Measurements from ENCODE around the gene ZMYND8.
"Not testable (repeated sequence)": the region's sequence is repeated elsewhere in the genome, so short reads cannot be mapped to it uniquely, and the experiment has no call there.

ZMYND8 gene

DNA sequence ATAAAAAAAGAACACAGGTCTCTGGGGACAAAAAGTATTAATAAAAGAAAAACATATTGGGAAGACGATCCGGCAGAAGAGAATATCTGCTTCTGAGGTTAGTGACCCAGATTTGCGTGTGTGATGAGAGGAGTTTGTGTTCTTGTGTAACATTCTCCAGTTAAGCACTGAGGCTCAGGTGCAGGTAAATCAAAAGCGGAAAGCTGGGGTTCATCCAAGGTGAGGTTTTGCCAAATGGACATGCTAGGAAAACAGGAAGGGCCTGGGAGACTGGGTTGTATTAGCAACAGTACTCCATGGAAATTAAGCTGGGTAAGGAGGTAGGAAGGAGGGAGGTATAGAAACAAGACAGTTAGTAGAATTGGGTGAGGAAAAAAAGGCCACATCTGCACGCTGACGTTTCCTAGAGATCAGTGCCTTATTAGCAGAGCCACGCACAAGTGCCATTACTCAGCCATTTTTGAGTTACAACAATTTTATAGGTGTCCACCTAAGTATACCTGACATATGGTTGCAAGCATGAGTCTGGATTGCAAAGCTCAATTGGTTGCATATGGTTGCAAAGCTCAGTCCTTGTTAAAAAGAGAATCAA is 139.6 kb downstream of the ZMYND8 start:
- Histone ChIP-seq H3K4me3 (ENCODE audit: low read depth, low read length) (no peak overlapping the region), H3K36me3 (ENCODE audit: control insufficient read depth, insufficient read depth, low read length) (peaks cover 94% of the 10 kb centered on the region), H3K27ac (ENCODE audit: low read depth, low read length) (no peak overlapping the region), H3K9ac (ENCODE audit: low read length) (no peak overlapping the region), H3K4me1 (ENCODE audit: control insufficient read depth, insufficient read depth, low read length) (no peaks in the 10 kb centered on the region), H3K27me3 (ENCODE audit: control insufficient read depth, insufficient read depth, low read length) (no peaks in the 10 kb centered on the region), H3K9me3 (ENCODE audit: control insufficient read depth, insufficient read depth, low read depth, low read length) (no peaks in the 10 kb centered on the region)

- H3K9ac ChIP-seq (ENCODE audit: low read length), result no peak overlapping the region
- H3K4me1 ChIP-seq (ENCODE audit: control insufficient read depth, insufficient read depth, low read length), result no peaks in the 10 kb centered on the region
- no peak overlapping the region for H3K27ac ChIP-seq (ENCODE audit: low read depth, low read length)
- H3K27me3 ChIP-seq (ENCODE audit: control insufficient read depth, insufficient read depth, low read length), result no peaks in the 10 kb centered on the region
- H3K4me3 ChIP-seq (ENCODE audit: low read depth, low read length), result no peak overlapping the region
- no peaks in the 10 kb centered on the region for H3K9me3 ChIP-seq (ENCODE audit: control insufficient read depth, insufficient read depth, low read depth, low read length)
- peaks cover 94% of the 10 kb centered on the region for H3K36me3 ChIP-seq (ENCODE audit: control insufficient read depth, insufficient read depth, low read length)
Measured at GRCh38 chr20:47215653-47216397, 140.7 kb downstream of the ZMYND8 start.

DNA sequence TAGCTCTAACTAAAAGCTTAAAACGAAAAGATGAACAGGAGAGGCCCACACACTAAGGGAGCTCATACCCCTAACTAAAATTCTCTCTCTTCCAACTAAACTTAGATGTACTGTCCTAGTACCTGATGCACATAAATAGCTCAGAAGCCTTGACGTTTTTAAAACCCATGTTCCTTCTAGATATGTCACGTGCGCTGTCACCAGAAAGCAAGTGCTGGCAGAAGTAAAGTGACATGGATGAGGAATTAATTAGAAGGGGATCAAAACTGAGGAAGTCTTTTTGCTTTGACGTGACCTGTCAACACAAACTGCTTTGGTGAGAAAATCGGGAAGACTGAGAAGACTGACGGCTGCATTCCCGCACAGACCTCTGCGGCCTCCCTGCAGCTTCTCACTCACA is 142.5 kb downstream of the ZMYND8 start:
- Histone ChIP-seq H3K36me3 (ENCODE audit: control insufficient read depth, insufficient read depth, low read length) (peaks cover 98% of the 10 kb centered on the region), H3K27me3 (ENCODE audit: control insufficient read depth, insufficient read depth, low read length) (no peaks in the 10 kb centered on the region), H3K4me1 (ENCODE audit: control insufficient read depth, insufficient read depth, low read length) (no peaks in the 10 kb centered on the region), H3K27ac (ENCODE audit: low read depth, low read length) (no peak overlapping the region), H3K9ac (ENCODE audit: low read length) (no peak overlapping the region), H3K9me3 (ENCODE audit: control insufficient read depth, insufficient read depth, low read depth, low read length) (no peaks in the 10 kb centered on the region), H3K4me3 (ENCODE audit: low read depth, low read length) (no peak overlapping the region)

DNA sequence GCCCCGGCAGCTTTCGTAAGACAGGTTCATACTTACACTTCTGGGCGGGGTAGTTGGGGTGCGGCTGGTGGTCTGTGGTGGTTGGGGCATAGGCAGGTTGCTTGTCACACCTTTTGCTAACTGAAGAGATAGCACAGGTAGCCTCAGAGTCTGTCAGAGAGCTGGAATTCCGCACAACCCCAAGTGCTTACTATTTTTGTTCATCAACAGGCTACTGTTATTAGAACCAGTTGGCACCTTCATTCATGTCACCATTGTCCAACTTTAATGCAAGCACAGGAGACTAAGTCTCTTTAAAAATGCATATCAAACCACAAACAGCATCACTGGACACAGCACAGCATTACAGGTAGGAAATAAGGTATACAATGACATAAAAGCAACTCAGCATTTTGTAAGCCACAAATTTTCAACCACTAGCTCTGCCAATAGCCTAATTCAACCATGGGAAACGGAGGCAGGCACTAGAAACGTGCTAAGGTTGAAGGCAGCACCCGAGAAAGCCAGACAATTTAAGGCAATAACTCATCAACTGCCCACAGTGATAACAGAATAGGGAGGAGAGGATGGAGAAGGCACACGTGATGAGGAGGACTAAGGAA is 143.8 kb downstream of the ZMYND8 start:
- Histone ChIP-seq H3K9ac (ENCODE audit: low read length) (no peak overlapping the region), H3K27me3 (ENCODE audit: control insufficient read depth, insufficient read depth, low read length) (no peaks in the 10 kb centered on the region), H3K4me1 (ENCODE audit: control insufficient read depth, insufficient read depth, low read length) (no peaks in the 10 kb centered on the region), H3K36me3 (ENCODE audit: control insufficient read depth, insufficient read depth, low read length) (peaks cover 92% of the 10 kb centered on the region), H3K27ac (ENCODE audit: low read depth, low read length) (no peak overlapping the region), H3K4me3 (ENCODE audit: low read depth, low read length) (no peak overlapping the region), H3K9me3 (ENCODE audit: control insufficient read depth, insufficient read depth, low read depth, low read length) (no peaks in the 10 kb centered on the region)

GRCh38 chr20:47211036-47211435 is 145.5 kb downstream of the ZMYND8 start:
- peaks cover 5% of the 10 kb centered on the region for H3K4me1 ChIP-seq (ENCODE audit: control insufficient read depth, insufficient read depth, low read length)
- no peaks in the 10 kb centered on the region for H3K27me3 ChIP-seq (ENCODE audit: control insufficient read depth, insufficient read depth, low read length)
- no peak overlapping the region for H3K9ac ChIP-seq (ENCODE audit: low read length)
- H3K36me3 ChIP-seq (ENCODE audit: control insufficient read depth, insufficient read depth, low read length), result peaks cover 76% of the 10 kb centered on the region
- H3K27ac ChIP-seq (ENCODE audit: low read depth, low read length), result no peak overlapping the region
- no peak overlapping the region for H3K4me3 ChIP-seq (ENCODE audit: low read depth, low read length)
- H3K9me3 ChIP-seq (ENCODE audit: control insufficient read depth, insufficient read depth, low read depth, low read length), result no peaks in the 10 kb centered on the region

- no peak overlapping the region for H3K9ac ChIP-seq (ENCODE audit: low read length)
- H3K27ac ChIP-seq (ENCODE audit: low read depth, low read length), result no peak overlapping the region
- no peak overlapping the region for H3K4me3 ChIP-seq (ENCODE audit: low read depth, low read length)
- no peaks in the 10 kb centered on the region for H3K27me3 ChIP-seq (ENCODE audit: control insufficient read depth, insufficient read depth, low read length)
- H3K9me3 ChIP-seq (ENCODE audit: control insufficient read depth, insufficient read depth, low read depth, low read length), result no peaks in the 10 kb centered on the region
- H3K36me3 ChIP-seq (ENCODE audit: control insufficient read depth, insufficient read depth, low read length), result peaks cover 71% of the 10 kb centered on the region
- H3K4me1 ChIP-seq (ENCODE audit: control insufficient read depth, insufficient read depth, low read length), result peaks cover 5% of the 10 kb centered on the region
Measured at GRCh38 chr20:47210470-47210869, 146.0 kb downstream of the ZMYND8 start.

DNA sequence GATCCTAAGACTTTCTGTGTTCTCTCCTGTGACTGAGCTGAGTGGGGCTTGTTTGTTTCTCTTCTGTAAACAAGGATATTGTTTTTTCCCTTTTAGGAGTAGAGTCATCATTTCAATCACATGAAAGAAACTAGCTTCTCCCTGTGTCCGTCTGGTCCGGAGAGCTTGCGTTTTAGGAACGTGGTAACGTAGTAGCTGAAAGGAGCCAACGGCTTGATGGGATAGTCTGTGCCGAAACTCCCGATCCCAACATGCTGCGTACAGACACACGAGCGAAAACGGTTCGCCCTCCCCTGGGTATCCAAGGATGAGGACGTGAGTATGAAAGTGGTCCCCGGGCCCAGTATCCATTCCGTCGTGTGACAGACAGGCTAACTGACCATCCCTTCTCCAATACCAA is 146.5 kb downstream of the ZMYND8 start:
- peaks cover 66% of the 10 kb centered on the region for H3K36me3 ChIP-seq (ENCODE audit: control insufficient read depth, insufficient read depth, low read length)
- H3K4me1 ChIP-seq (ENCODE audit: control insufficient read depth, insufficient read depth, low read length), result peaks cover 5% of the 10 kb centered on the region

GRCh38 chr20:47208534-47209174 is 147.8 kb downstream of the ZMYND8 start:
- Histone ChIP-seq H3K36me3 (ENCODE audit: control insufficient read depth, insufficient read depth, low read length) (peaks cover 53% of the 10 kb centered on the region), H3K27ac (ENCODE audit: low read depth, low read length) (no peak overlapping the region)

More for the DNA sequence above, 146.5 kb downstream of the ZMYND8 start:
- Histone ChIP-seq H3K4me3 (ENCODE audit: low read depth, low read length) (no peak overlapping the region), H3K27me3 (ENCODE audit: control insufficient read depth, insufficient read depth, low read length) (no peaks in the 10 kb centered on the region), H3K9ac (ENCODE audit: low read length) (no peak overlapping the region), H3K27ac (ENCODE audit: low read depth, low read length) (no peak overlapping the region), H3K9me3 (ENCODE audit: control insufficient read depth, insufficient read depth, low read depth, low read length) (no peaks in the 10 kb centered on the region)

DNA sequence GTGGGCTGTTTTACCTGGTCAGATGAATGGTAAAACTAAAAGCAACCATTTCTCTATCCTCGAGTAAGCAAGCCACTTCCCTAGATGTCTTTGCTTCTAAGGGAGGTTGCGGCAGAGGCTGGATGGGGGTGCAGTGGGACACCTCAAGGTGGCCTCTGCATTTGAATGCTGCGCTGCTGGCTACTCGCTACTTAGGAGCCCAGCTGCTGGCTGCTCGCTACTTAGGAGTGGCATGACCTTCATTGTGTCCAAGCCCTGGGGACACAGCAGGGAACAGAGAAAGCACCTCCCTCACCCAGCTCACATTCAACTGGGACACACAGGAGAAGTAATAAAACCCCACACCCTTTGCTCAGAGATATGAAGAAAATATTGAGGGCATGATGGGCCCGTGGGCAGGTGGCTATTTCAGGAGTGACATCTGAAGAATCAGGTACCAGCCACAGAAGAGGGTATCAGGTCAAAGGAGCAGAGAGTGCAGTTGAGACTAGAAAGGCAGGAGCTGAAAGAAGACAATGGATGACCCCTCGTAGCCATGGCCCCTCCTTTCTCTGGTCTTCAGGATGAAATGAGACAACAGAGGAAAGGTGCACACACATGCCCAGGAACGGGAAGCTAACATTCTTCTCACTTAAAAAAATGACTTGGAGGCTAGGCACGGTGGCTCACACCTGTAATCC is 149.4 kb downstream of the ZMYND8 start:
- no peaks in the 10 kb centered on the region for H3K27me3 ChIP-seq (ENCODE audit: control insufficient read depth, insufficient read depth, low read length)
- no peak overlapping the region for H3K27ac ChIP-seq (ENCODE audit: low read depth, low read length)
- H3K36me3 ChIP-seq (ENCODE audit: control insufficient read depth, insufficient read depth, low read length), result peaks cover 37% of the 10 kb centered on the region
- H3K4me1 ChIP-seq (ENCODE audit: control insufficient read depth, insufficient read depth, low read length), result peaks cover 5% of the 10 kb centered on the region
- no peak overlapping the region for H3K9ac ChIP-seq (ENCODE audit: low read length)
- no peaks in the 10 kb centered on the region for H3K9me3 ChIP-seq (ENCODE audit: control insufficient read depth, insufficient read depth, low read depth, low read length)
- no peak overlapping the region for H3K4me3 ChIP-seq (ENCODE audit: low read depth, low read length)

More at GRCh38 chr20:47208534-47209174, 147.8 kb downstream of the ZMYND8 start:
- H3K4me3 ChIP-seq (ENCODE audit: low read depth, low read length), result no peak overlapping the region
- peaks cover 5% of the 10 kb centered on the region for H3K4me1 ChIP-seq (ENCODE audit: control insufficient read depth, insufficient read depth, low read length)
- H3K27me3 ChIP-seq (ENCODE audit: control insufficient read depth, insufficient read depth, low read length), result no peaks in the 10 kb centered on the region
- H3K9me3 ChIP-seq (ENCODE audit: control insufficient read depth, insufficient read depth, low read depth, low read length), result no peaks in the 10 kb centered on the region
- no peak overlapping the region for H3K9ac ChIP-seq (ENCODE audit: low read length)

DNA sequence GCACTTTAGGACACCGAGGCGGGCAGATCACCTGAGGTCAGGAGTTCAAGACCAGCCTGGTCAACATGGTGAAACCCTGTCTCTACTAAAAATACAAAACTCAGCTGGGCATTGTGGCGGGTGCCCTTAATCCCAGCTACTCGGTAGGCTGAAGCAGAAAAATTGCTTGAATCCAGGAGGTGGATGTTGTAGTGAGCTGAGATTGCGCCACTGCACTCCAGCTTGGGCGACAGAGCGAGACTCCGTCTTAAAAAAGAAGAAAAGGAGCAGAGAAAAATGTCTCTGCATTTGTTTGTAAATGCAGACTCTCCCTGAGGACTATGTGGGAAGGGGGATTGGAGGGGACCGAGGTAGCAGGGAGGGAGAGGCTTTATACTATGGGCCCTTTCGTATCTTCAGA is 149.9 kb downstream of the ZMYND8 start:
- not testable (repeated sequence) for H3K27ac ChIP-seq (ENCODE audit: low read depth, low read length)

More for the DNA sequence above, 149.9 kb downstream of the ZMYND8 start:
- not testable (repeated sequence) for H3K27me3 ChIP-seq (ENCODE audit: control insufficient read depth, insufficient read depth, low read length); H3K4me3 ChIP-seq (ENCODE audit: low read depth, low read length); H3K9me3 ChIP-seq (ENCODE audit: control insufficient read depth, insufficient read depth, low read depth, low read length); H3K9ac ChIP-seq (ENCODE audit: low read length); H3K4me1 ChIP-seq (ENCODE audit: control insufficient read depth, insufficient read depth, low read length)
- peaks cover 32% of the 10 kb centered on the region for H3K36me3 ChIP-seq (ENCODE audit: control insufficient read depth, insufficient read depth, low read length)

Data from HUES6 (cell line).